IMR-90 (cell line): ENCODE results near the gene LLGL1. TPM values are rescaled to one million over a fixed set of nuclear protein-coding genes. Genes with fewer than 3 reads are reported as not detected.

ENCODE experiments used
- ATAC-seq: fragments of 200-7000 bp; cut with Tn5 transposase; 2 replicates; pipeline ENCODE4 v1.9.1; 2020; ENCODE audit warnings: low read depth, mild to moderate bottlenecking, moderate library complexity
- BruUV-seq: library from RNA; stranded (reverse); fragments of 400-500 nt; replicated peaks from 2 replicates; lab custom pipeline; 2021; lab: Mats Ljungman, UMichigan
- CTCF ChIA-PET: fragments of 300-600 bp; formaldehyde crosslinking; extraction: SDS; loops from one replicate; lab custom pipeline; 2021; ENCODE audit warnings: antibody characterized with exemption; lab: Yijun Ruan, JAX
- POLR2A ChIA-PET: fragments of 300-600 bp; sonication (Branson Sonifier 250); formaldehyde crosslinking; loops from one replicate; lab custom pipeline; 2022; ENCODE audit warnings: antibody characterized with exemption; ENCODE audit not compliant: unreplicated experiment; lab: Charles Lee
- DNase-seq: peaks from one replicate; pipeline ENCODE4 v3.0.0; 2013
- H2AFZ ChIP-seq: replicated peaks from 2 replicates; pipeline ENCODE3; 2013; ENCODE audit warnings: low read length, mild to moderate bottlenecking; ENCODE audit not compliant: poor library complexity
- H2AK5ac ChIP-seq: 2 replicates; pipeline ENCODE4 v1.6.1; 2013; ENCODE audit warnings: low read depth, low read length, inconsistent platforms
- H2AK9ac ChIP-seq: replicated peaks from 2 replicates; pipeline ENCODE3; 2013; ENCODE audit warnings: mild to moderate bottlenecking, low read depth, low read length, moderate library complexity; ENCODE audit not compliant: poor library complexity
- H2BK120ac ChIP-seq: 2 replicates; pipeline ENCODE4 v1.6.1; 2013; ENCODE audit warnings: low read depth, low read length, inconsistent platforms
- H2BK15ac ChIP-seq: 3 replicates; pipeline ENCODE4 v1.6.1; 2013; ENCODE audit warnings: low read depth, low read length, inconsistent platforms
- H2BK20ac ChIP-seq: 2 replicates; pipeline ENCODE4 v1.6.1; 2013; ENCODE audit warnings: low read depth, mild to moderate bottlenecking, inconsistent platforms, low read length, moderate library complexity
- H2BK5ac ChIP-seq: 2 replicates; pipeline ENCODE4 v1.6.1; 2013; ENCODE audit warnings: mild to moderate bottlenecking, low read depth, low read length, inconsistent platforms; ENCODE audit not compliant: poor library complexity, severe bottlenecking
- H3K14ac ChIP-seq: replicated peaks from 2 replicates; pipeline ENCODE4 v1.6.1; 2013; ENCODE audit warnings: low read depth, low read length, inconsistent platforms
- H3K18ac ChIP-seq: 2 replicates; pipeline ENCODE4 v1.6.1; 2013; ENCODE audit warnings: low read depth, low read length, control low read depth
- H3K23ac ChIP-seq: 2 replicates; pipeline ENCODE4 v1.6.1; 2013; ENCODE audit warnings: low read depth, low read length, inconsistent platforms
- H3K27ac ChIP-seq: 2 replicates; pipeline ENCODE4 v1.5.1; 2013; ENCODE audit warnings: mild to moderate bottlenecking, control low read depth, low read length; ENCODE audit not compliant: insufficient read depth
- H3K27me3 ChIP-seq: 2 replicates; pipeline ENCODE4 v1.6.1; 2013; ENCODE audit warnings: low read length; ENCODE audit not compliant: control insufficient read depth, insufficient read depth
- H3K36me3 ChIP-seq: 2 replicates; pipeline ENCODE4 v1.6.1; 2013; ENCODE audit warnings: low read length, mixed read lengths; ENCODE audit not compliant: control insufficient read depth, insufficient read depth
- H3K4ac ChIP-seq: 2 replicates; pipeline ENCODE4 v1.6.1; 2013; ENCODE audit warnings: low read depth, low read length, inconsistent platforms
- H3K4me1 ChIP-seq: 2 replicates; pipeline ENCODE4 v1.6.1; 2013; ENCODE audit warnings: low read length, mixed read lengths; ENCODE audit not compliant: control insufficient read depth, insufficient read depth
- H3K4me2 ChIP-seq: 2 replicates; pipeline ENCODE4 v1.6.1; 2013; ENCODE audit warnings: low read depth, mild to moderate bottlenecking, control low read depth, low read length, moderate library complexity
- H3K4me3 ChIP-seq: 2 replicates; pipeline ENCODE4 v1.5.1; 2013; ENCODE audit warnings: low read depth, mild to moderate bottlenecking, control low read depth, low read length, moderate library complexity; ENCODE audit not compliant: insufficient read depth
- H3K56ac ChIP-seq: 2 replicates; pipeline ENCODE4 v1.6.1; 2013; ENCODE audit warnings: low read length, inconsistent platforms; ENCODE audit not compliant: insufficient read depth; ENCODE audit errors: extremely low read depth
- H3K79me1 ChIP-seq, 2 experiments: 2 replicates each; pipeline ENCODE4 v1.6.1; 2013; ENCODE audit warnings: low read length in 2 of 2, inconsistent platforms in 1 of 2, low read depth in 1 of 2
- H3K9ac ChIP-seq: 2 replicates; pipeline ENCODE4 v1.6.1; 2013; ENCODE audit warnings: low read depth, low read length, control low read depth
- H3K9me1 ChIP-seq: 2 replicates; pipeline ENCODE4 v1.6.1; 2013; ENCODE audit warnings: low read length, inconsistent platforms; ENCODE audit not compliant: insufficient read depth
- H3K9me3 ChIP-seq: 2 replicates; pipeline ENCODE4 v1.6.1; 2013; ENCODE audit warnings: low read length; ENCODE audit not compliant: control insufficient read depth, insufficient read depth
- H4K20me1 ChIP-seq: 2 replicates; pipeline ENCODE4 v1.6.1; 2013; ENCODE audit warnings: low read length, inconsistent platforms; ENCODE audit not compliant: insufficient read depth
- H4K5ac ChIP-seq: 2 replicates; pipeline ENCODE4 v1.6.1; 2013; ENCODE audit warnings: mild to moderate bottlenecking, low read depth, low read length, control low read depth
- H4K8ac ChIP-seq, 2 experiments: 2 replicates each; pipeline ENCODE4 v1.6.1; 2013; ENCODE audit warnings: low read depth in 2 of 2, low read length in 2 of 2, control low read depth in 1 of 2, inconsistent platforms in 1 of 2
- H4K91ac ChIP-seq: 2 replicates; pipeline ENCODE4 v1.6.1; 2013; ENCODE audit warnings: low read depth, low read length, inconsistent platforms; ENCODE audit not compliant: insufficient read depth
- ELK1 ChIP-seq: fragments of 150-350 bp; IDR thresholded peaks from 2 replicates; pipeline ENCODE4 v1.6.1; 2016; ENCODE audit warnings: low read depth, mild to moderate bottlenecking, low read length, moderate library complexity, borderline replicate concordance
- MAFK ChIP-seq: IDR thresholded peaks from 2 replicates; pipeline ENCODE4 v1.6.1; 2012; ENCODE audit warnings: low read depth, low read length, improper control_type of control experiment
- MAZ ChIP-seq: IDR thresholded peaks from 2 replicates; pipeline ENCODE4 v1.6.1; 2012; ENCODE audit warnings: low read depth, mild to moderate bottlenecking, low read length, improper control_type of control experiment, moderate library complexity, borderline replicate concordance
- POLR2A ChIP-seq: IDR thresholded peaks from 2 replicates; pipeline ENCODE4 v1.6.1; 2012; ENCODE audit warnings: mild to moderate bottlenecking, low read depth, low read length
- RAD21 ChIP-seq: IDR thresholded peaks from 2 replicates; pipeline ENCODE4 v1.6.1; 2012; ENCODE audit warnings: low read length, improper control_type of control experiment
- RCOR1 ChIP-seq: IDR thresholded peaks from 2 replicates; pipeline ENCODE4 v1.6.1; 2012; ENCODE audit warnings: mild to moderate bottlenecking, low read length, improper control_type of control experiment; ENCODE audit not compliant: insufficient replicate concordance
- SMC3 ChIP-seq: fragments of 150-350 bp; IDR thresholded peaks from 2 replicates; pipeline ENCODE4 v1.6.1; 2016; ENCODE audit warnings: low read depth, mild to moderate bottlenecking, antibody characterized with exemption, low read length, moderate library complexity
- WGBS, 2 experiments: methylation state at CpG; one replicate each; pipeline versions ENCODE4 v1.1.5 to v1.1.7; 2013; ENCODE audit warnings: missing lambda C conversion rate in 2 of 2; ENCODE audit not compliant: insufficient read length in 1 of 2; ENCODE audit errors: extremely low coverage in 2 of 2; 5-methylcytosine and 5-hydroxymethylcytosine counted together
- dilution Hi-C: fragments of 300-500 bp; cut with HindIII; formaldehyde crosslinking; loops from one replicate; pipeline ENCODE4 v1.14.3; 2018; ENCODE audit warnings: low sequenced_read_pairs; ENCODE audit not compliant: unreplicated experiment
- in situ Hi-C: fragments of 300-500 bp; cut with MboI; formaldehyde crosslinking; loops from 3 replicates; pipeline ENCODE4 v1.14.3; 2019; ENCODE audit warnings: low sequenced_read_pairs, inconsistent platforms, mixed read lengths
- intact Hi-C: fragments of 100-400 bp; cut with micrococcal nuclease; formaldehyde crosslinking; loops from 2 replicates; pipeline ENCODE4 v1.10.0; 2022
- polyA plus RNA-seq, 3 experiments: library from polyadenylated mRNA; depleted of rRNA; stranded (reverse); fragments of >200 nt; gene quantifications; 2 replicates each; pipeline ENCODE4 v1.2.3, GENCODE V29; 2012; ENCODE audit warnings: low replicate concordance in 1 of 3
- total RNA-seq: library from RNA; depleted of rRNA; stranded (reverse); fragments of >200 nt; gene quantifications from 2 replicates; pipeline ENCODE4 v1.2.3, GENCODE V29; 2012

The LLGL1 gene
- total and polyA plus RNA-seq, 2 of the 4 experiments (the other 2 are of a cell fraction), result 40.1 to 52.9 TPM

GRCh38 chr17:18259621-18260331 lies 34.3 kb downstream of the LLGL1 start:
- peaks cover 25% of the 10 kb centered on the region for H4K20me1 ChIP-seq
- H3K4me1 ChIP-seq, result peaks cover 18% of the 10 kb centered on the region
- peaks cover 34% of the 10 kb centered on the region for H3K36me3 ChIP-seq
- CTCF ChIA-PET, result interaction anchor here (0.6 kb wide), 1 partner anchor 9 kb away, joined by 7 read pairs; no protein-coding TSS in a partner anchor
- no peak overlapping the region for H2BK15ac ChIP-seq
- BruUV-seq, result no TSS peak
- TF ChIP-seq RAD21 (no peak), SMC3 (no peak), POLR2A (no peak), ELK1 (no peak), MAFK (no peak), RCOR1 (no peak), MAZ (no peak)
- H2BK120ac ChIP-seq, result peak overlapping the region; percentile 44; the same call in 1 of the 2 replicates
- peak overlapping the region; percentile 56 for H4K91ac ChIP-seq
- no peak overlapping the region for H3K23ac ChIP-seq
- H2BK20ac ChIP-seq, result no peak overlapping the region
- WGBS, 2 experiments, result 56% methylated on average over 11 of the region's 22 CpGs; no CpG with 5 or more reads in 1 of the 2 experiments
- peak overlapping the region; percentile 66 for H2BK5ac ChIP-seq
- peak overlapping the region; percentile 95 for H2AFZ ChIP-seq
- peak overlapping the region; percentile 65; the same call in 1 of the 2 replicates for H3K4ac ChIP-seq
- H3K18ac ChIP-seq, result no peak overlapping the region
- peaks cover 27 to 79% of the 10 kb centered on the region in 2 experiments for H3K79me1 ChIP-seq
- peaks cover 12% of the 10 kb centered on the region; the same call in 1 of the 2 replicates for H3K9me1 ChIP-seq
- no peaks in the 10 kb centered on the region for H3K27me3 ChIP-seq
- H3K4me3 ChIP-seq, result peak overlapping the region; percentile 30; the same call in 1 of the 2 replicates
- peak overlapping the region; percentile 72; the same call in 1 of the 2 replicates for H4K5ac ChIP-seq
- no peak overlapping the region for H3K56ac ChIP-seq
- POLR2A ChIA-PET, result no interaction called here
- ATAC-seq (no peak), DNase-seq (peak; percentile 20)
- H4K8ac ChIP-seq, result peak overlapping the region; percentile 24 to 91; a peak in 2 of 4 replicates
- intact Hi-C loops, result loop anchor here (2.0 kb wide), 1 partner anchor 35 kb away; the partner anchor contains the start of gene LLGL1
- in situ Hi-C loops, result no loop called here
- peak overlapping the region; percentile 91 for H3K4me2 ChIP-seq
- H3K9me3 ChIP-seq, result no peaks in the 10 kb centered on the region
- H3K14ac ChIP-seq, result no peak overlapping the region
- no peak overlapping the region for H3K9ac ChIP-seq
- peak overlapping the region; percentile 85 for H2AK5ac ChIP-seq
- peak overlapping the region; percentile 80 for H2AK9ac ChIP-seq
- dilution Hi-C loops, result no loop called here
- peak overlapping the region; percentile 36; the same call in 1 of the 2 replicates for H3K27ac ChIP-seq
